Frontal cortex (tissue), 4 donors: ENCODE measurements around the gene NEGR1. TPM values are rescaled to one million over a fixed set of nuclear protein-coding genes. Genes with fewer than 3 reads are reported as not detected.
A peak's percentile ranks its signal among the peaks of the same experiment; 100 is the strongest.

Experiments
- DNase-seq, 2 donors: peaks; one replicate each; pipeline ENCODE4 v3.0.0; 2012; ENCODE audit warnings: low spot score in 2 of 2
- FAIRE-seq: peaks from 2 replicates; lab custom pipeline; 2012; peaks lifted over from hg19 to GRCh38; lab: Jason Lieb, UNC
- total RNA-seq: library from RNA; depleted of rRNA; stranded (reverse); fragments of >200 nt; gene quantifications from one replicate; pipeline ENCODE4 v1.2.3, GENCODE V29; 2014
- donor health status: control.
- donor health status: control.
- donor health status: control.

NEGR1 gene
- total RNA-seq, 1 donor from 2014 or later, result 78.7 TPM

DNA sequence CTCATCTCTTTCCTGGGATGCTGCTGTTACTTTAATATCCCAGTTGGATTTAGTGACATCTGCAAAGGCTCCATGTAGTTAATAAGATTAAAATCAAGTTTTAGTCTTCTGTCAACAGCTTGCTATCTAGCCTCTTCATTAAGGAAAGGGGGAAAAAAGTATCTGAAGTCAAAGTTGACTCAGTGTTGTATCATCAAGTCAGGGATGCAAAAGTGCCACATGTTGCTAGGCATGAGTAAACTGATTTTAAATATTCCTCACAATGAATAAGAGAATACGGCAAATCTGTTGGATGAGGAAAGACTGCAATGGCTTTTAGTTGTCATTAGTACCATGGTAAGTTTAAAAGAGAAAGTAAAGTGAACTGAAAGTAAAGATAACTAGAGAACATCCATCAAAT, 818.3 kb downstream of the NEGR1 start:
- DNase-seq, result no peak
- FAIRE-seq, result no peak

DNA sequence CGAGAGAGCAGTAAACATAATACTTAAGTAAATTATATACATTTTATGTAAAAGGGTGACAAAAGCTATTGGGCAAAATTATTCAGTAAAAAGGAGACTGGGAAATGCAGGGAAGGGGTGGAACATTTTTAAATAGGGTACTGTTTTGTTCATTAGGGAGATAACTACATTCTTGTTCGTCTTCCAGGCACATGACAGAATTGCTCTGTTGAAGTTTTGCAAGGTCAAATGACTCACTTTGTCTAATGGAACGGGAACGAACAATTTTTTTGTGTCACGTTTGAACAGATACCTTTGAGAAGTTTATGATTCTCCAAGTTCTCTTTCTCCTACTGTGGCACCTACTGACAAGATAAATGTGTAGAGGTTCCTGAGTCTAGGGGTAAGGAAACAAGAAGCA, 819.2 kb downstream of the NEGR1 start:
- DNase-seq, result no peak
- no peak for FAIRE-seq

DNA sequence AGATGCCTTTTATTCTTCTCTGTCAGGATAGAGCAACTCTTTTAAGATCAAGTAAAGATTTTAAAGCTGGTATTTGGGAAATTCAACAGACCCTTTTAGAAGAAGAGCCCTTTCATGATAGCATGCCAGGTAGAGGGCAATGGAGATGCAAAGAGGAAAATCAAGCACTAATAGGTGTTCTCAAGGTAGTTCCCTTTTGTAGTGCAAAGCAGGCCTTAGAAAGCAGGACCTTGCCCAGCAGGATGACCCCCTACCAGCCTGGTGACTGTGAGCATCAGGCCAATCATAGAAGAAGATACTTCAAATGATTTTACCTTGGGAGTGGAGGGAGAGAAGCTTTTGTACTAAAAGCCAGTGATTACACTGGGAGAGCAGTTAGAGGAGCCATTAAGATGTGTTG, 820.1 kb downstream of the NEGR1 start:
- no peak for DNase-seq
- FAIRE-seq, result no peak

DNA sequence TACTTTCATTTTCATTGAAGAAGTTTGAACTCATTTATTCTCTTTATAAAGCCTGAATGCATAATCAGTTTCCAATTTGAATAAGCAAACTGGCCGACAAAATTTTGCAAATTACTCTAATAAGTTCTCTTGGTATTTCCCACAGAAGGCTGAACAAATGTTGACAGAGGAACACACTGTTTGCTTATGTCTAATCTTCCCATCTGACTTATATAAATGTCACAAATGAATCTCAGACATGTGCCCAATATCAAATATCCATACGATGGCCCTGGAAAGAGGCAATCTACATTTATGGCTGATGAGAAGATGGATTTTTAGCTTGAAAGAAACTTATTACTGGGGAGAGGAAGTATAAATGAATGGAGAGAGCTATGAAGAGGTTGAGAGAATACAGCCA, 820.9 kb downstream of the NEGR1 start:
- FAIRE-seq (no peak), DNase-seq (no peak)

DNA sequence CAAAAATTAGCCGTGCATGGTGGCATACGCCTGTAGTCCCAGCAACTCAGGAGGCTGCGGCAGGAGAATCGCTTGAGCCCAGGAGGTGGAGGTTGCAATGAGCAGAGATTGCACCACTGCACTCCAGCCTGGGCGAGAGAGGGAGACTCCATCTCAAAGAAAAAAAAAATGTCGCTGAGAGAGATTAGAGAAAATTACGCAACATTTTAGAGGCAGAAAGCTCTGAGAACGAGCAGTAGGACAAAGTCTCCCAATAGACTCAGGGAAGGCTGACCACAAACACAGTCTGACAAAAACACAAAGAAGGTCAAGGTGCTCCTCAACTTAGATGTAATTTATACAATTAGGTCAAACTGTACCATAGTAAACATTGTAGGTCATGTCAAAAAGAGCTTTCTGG, 833.9 kb downstream of the NEGR1 start:
- FAIRE-seq (no peak), DNase-seq (no peak)

DNA sequence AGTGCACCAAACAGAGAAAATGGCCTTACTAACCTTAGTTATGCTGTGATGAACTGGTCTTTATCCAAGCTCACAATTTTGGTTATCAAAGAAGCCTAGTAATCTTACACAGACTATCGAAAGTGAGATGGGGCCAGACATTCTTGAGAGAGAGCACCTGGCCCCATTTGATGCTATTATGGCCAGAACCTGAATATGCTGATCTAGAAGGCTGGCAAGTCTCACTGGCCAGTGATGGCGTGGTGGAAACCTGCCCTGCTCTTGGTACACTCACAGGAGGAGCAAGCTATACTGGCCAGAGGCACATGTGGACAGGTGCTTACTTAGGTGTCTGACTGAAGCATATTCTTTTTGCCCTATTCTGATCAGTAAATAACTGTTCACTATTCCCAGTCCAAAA, 843.7 kb downstream of the NEGR1 start:
- no peak for FAIRE-seq

DNA sequence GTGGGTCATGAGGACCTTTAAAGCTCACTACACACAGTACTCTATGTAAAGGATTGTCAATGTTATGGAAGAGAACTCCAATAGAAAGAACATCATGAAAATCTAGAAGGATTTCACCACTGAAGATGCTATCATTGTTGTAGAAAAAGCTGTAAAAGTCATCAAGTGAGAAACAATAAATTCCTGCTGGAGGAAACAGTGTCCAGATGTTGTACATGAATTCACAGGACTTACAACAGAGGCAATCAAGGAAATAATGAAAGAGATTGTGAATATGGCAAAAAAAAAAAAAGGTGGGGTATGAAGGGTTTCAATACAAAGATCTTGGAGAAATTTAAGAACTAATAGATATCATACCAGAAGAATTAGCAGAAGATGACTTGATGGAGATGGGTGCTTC, 846.4 kb downstream of the NEGR1 start:
- DNase-seq (no peak), FAIRE-seq (no peak)

More for the DNA sequence above, 843.7 kb downstream of the NEGR1 start:
- DNase-seq, result no peak

DNA sequence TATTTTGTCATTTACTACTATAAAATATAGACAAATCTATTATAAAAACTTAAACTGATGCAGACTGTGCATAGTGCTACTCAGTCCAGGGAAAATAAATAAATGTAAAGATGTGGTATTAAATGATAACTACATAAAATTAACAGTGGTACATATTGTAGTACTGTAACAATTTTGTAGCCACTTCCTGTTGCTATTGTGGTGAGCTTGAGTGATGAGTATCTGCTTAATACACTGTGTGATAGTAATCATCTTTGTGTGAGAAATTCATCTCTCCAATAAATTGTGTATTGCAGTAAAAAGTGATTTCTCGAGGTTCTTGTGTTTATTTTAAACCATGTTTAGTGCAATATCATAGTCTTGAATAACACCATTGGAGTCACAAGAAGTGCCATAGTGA, 848.1 kb downstream of the NEGR1 start:
- no peak for DNase-seq
- FAIRE-seq, result no peak

DNA sequence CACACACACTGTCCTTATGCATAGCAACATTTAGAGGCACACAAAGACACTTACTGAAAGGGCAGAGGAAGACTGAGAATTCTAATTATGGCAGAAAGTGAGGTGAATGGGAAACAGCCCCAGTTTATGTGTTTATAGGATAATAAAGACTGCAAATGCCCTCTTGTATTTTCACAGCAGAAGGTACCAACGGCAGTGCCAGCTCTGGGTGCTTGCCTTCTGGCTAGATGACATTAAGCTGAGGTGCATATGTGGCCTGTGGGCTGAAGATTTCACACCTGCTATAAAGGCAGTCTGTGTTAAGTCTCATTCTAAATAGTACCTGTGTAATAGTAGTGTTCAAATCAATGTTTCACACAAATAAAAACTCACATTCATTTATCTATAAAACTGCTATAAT, 854.3 kb downstream of the NEGR1 start:
- no peak for FAIRE-seq
- DNase-seq, result no peak

DNA sequence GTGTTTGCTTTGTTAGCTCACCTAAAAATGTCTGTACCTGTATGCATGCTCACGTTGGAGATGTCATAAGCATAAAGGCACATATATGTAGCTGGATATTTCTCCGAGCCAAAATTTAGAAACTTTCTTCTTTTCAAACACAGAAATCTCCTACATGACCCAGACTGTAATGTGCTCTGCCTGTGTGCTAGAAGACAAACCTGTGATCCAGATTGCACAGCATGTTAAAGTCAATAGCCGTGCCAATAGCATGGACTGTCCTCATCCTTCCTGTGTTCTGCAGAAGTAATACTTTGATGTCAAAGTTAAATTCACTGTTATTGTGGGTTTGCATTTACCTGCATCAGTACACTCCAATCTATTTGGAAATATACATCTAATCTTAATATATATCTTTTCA, 855.3 kb downstream of the NEGR1 start:
- FAIRE-seq (no peak), DNase-seq (no peak)

DNA sequence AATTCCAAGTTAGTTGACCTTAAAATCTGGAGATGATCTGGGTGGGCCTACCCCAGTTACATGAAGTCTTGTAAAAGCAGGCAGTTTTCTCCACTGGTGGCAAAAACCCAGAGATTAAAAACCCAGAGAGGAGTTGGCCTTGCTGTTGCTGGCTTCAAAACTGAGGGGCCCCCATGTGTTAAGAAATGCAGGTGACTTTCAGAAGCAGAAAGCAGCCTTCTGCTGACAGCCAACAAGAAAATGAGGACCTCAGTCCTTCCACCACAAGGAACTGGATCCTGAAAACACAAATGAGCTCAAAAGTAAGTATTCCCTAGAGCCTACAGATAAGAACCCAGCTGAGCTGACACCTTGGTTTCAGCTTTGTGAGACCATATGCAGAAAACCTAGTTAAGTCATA, 857.8 kb downstream of the NEGR1 start:
- FAIRE-seq, result no peak
- no peak for DNase-seq

DNA sequence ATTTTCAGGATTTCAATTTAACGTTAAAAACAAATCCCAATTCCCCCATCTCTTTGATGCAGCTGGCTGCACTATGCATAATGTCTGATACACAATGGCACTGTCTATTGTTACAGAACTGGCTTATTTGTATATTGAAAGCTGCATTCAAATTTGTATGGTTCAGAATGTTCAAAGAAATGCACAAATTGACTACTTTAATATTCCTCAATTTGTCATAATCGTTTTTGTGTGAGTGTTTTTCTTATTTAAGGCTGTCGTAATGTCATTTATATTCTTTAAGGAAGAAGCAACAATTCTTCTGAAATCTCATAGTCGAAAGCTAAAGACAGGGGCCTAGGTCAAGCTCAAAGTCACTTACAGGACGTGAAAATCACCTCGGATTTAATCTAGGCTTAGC, 860.1 kb downstream of the NEGR1 start:
- DNase-seq, result no peak
- peak; percentile 51 for FAIRE-seq

DNA sequence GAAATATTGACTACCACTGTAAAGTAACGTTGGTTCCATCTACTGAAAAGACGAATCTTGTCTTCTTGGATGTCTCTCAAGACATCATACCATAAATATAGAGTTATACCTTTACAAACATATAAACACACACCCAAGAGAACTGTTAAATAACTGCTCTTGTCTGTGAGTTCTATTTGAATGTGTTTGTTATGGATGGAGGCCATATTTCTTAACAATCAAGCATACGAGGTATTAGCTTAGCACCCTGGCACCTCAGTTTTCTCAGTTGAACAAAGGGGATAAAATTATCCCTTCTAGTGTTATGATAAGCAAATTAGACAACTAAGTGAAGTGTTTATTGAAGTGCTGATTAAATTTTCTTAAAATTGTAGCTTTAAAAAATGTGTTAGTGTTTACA, 864.9 kb downstream of the NEGR1 start:
- no peak for FAIRE-seq
- no peak for DNase-seq

DNA sequence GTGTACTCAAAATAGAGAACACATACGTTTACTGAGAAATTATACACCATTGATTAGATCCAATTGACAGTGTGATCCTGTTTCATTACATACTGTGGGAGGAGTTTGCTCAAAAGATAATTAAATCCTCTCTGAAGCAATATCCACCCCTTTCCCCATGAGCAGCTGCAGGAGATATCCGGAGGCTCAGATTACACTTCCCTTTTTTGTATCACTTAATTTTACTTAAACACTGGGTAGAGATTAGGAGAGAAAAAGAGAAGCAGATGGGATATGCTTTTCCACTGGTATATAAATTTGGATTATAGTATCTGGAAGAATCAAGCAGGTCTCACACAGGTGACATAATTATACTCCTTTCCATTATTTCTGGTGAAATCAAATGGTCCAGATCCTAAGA, 868.2 kb downstream of the NEGR1 start:
- no peak for FAIRE-seq

DNA sequence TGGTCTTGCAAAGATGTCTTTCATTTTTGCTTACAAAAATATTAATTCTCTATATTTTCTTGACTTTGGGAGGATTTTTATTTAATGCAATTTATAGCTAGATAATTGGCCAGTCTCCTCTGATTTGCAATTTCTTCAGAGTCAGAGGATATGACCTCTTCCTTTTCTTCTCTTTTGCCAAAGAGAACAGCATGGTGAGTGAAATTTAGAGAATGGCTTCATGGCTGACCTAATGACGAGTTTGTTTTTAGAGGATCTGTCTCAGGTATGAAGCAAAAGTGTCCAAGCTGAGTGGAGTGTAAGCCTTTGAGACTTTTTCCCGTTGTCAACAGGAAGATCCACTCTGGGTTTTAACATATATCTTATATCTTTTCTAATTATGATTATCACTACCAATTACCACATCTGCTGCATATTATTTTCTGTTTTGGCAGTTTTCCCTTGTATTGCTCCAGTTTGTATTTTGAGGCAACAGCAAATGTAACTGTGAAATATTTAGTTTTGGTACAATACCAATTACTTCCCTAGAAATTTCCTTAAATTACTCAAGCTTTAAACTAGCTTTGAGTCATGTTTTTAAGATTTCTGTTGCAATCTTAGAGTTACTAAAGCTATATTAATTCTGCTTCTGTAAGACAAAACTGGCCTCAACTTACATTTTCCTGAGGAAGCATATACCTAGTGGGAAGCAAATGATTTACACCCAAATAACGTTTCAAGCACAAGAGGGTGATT, 868.7 kb downstream of the NEGR1 start:
- no peak for DNase-seq
- FAIRE-seq, result no peak

More for the DNA sequence above, 868.2 kb downstream of the NEGR1 start:
- DNase-seq, result no peak

DNA sequence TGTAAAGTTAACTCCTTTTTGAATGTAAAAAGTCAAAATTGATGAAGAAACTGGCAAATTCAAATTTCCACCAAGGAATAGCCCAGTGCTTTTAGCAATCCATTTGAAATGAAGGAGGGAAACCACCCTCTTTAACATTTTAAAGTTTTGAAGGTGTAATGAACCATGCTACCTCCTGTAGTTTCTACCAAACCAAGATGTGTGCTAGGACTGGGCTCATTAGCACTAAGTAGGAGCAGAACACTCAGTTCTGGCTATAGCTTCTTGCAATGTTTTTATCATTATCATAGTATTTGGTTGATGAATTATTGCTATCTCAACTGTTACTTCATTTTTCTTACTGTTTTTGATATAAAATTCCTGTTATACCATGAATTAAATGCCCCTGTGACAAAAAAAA, 882.3 kb downstream of the NEGR1 start:
- FAIRE-seq (no peak), DNase-seq (no peak)

DNA sequence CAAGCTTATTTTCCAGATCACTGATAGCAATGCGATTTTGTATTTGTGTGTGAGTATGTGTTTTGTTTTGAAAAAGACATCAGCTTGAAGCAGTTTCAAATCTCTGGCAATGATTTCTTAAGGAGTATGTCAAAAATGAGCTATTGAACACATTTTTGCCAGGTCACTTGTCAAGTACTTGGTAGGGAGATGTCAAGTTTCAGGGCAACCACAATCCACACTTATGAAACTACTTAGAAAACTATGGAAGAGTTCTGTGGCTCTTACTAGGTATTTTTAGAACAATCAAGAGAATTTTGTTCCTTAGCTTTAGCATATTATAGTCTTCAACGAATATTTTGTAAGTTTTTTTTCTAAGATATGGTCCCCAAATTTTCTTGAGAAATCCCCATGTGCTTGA, 882.7 kb downstream of the NEGR1 start:
- FAIRE-seq (no peak), DNase-seq (no peak)

DNA sequence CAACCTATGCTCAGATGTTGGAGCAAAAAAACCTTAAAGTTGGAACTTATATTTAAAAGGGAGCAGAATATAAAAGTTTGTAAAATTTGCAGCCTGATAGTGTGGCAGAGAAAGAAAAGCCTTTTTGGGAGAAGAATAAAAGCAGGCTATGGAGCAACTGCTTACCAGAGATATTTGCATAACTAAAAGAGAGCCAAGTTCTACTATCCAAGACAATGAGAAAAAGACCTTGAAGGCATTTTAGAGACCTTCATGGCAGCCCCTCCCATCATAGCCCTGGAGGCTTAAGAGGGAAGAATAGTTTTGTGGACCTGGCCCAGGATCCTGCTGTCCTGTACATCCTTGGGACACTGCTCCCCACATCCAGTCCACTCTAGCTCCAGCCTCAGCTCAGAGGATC, 889.0 kb downstream of the NEGR1 start:
- DNase-seq (no peak), FAIRE-seq (no peak)

DNA sequence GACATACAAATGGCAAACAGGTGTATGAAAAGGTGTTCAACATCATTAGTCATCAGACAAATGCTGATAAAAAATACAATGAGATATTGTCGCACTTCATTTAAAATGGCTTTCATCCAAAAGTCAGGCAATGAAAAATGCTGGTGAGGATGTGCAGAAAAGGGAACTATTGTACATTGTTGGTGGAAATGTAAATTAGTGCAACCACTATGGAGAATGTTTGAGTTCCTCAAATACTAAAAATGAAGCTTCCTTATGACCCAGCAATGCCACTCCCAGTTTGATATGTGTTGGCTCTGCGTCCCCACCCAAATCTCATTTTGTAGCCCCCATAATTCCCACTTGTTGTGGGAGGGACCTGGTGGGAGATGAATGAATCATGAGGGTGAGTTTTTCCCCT, 891.8 kb downstream of the NEGR1 start:
- DNase-seq, result no peak
- no peak for FAIRE-seq

DNA sequence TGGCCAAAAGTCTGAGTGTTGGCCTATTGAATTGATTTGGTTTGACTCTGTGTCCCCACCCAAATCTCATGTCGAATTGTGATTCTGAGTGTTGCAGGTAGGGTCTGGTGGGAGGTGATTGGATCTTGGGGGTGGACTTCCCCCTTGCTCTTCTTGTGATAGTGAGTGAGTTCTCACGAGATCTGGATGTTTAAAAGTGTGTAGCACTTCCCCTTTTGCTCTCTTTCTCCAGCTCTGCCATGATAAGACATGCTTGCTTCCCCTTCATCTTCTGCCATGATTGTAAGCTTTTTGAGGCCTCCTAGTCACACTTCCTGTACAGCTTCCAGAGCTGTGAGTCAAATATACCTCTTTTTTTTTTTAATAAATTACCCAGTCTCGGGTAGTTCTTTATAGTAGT, 904.5 kb downstream of the NEGR1 start:
- FAIRE-seq (no peak), DNase-seq (no peak)

DNA sequence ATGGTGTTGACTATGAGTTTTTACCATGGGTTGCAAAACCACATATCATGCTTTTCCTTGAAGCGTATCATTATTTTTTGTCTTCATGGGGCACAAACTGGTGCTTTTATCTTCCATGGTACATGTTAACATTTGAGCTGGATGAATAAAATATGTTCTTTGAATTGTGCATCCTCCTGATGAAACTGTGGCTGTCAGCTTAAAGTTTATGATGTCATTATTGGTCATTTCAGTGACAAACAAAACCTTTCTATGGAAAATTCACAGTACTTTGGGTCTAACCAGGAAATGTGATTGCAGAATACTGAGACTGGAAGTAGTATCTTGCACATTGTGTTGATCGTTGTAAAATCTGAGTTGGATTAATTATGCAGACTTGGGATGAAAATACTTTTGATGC, 909.8 kb downstream of the NEGR1 start:
- FAIRE-seq (no peak), DNase-seq (no peak)

DNA sequence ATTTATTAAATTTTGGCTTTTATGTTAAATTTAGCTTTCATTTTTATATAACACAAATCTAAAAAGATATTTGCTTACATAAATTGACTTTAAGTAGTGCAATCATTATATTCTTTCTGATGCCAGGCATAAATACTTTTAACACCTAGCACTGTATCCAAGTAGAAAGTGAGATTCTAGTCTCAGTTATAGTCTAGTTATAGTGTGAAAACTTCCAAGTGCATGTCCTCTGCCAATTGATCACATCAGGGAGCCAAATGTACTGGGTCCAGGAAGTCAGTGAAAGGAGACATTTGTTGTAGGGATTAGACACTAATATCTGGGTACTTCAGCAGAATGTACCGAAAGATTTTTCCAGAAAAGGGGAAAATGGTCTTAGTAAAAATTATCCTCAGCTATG, 910.8 kb downstream of the NEGR1 start:
- FAIRE-seq, result no peak
- DNase-seq, result no peak
